Measurements from ENCODE around the gene ESPL1. TPM values are rescaled to one million over a fixed set of nuclear protein-coding genes. Genes with fewer than 3 reads are reported as not detected.
A peak's percentile ranks its signal among the peaks of the same experiment; 100 is the strongest.

ESPL1 gene
- total and polyA plus RNA-seq, 12 donors = 0.56 to 4.2 (median 1.1) TPM

DNA sequence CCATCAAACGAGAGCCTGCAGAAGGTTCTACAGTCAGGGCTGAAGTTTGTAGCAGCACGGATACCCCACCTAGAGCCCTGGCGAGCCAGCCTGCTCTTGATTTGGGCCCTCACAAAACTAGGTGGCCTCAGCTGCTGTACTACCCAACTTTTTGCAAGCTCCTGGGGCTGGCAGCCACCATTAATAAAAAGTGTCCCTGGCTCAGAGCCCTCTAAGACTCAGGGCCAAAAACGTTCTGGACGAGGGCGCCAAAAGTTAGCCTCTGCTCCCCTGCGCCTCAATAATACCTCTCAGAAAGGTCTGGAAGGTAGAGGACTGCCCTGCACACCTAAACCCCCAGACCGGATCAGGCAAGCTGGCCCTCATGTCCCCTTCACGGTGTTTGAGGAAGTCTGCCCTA, 18.3 kb downstream of the ESPL1 start:
- no peaks in the 10 kb centered on the region for H3K4me1 ChIP-seq (replicated peaks in 1 of 2)
- H3K27ac ChIP-seq = no peak overlapping the region
- no peak for TF ChIP-seq CTCF (IDR thresholded peaks at IDR 0.05)
- TF ChIP-seq POLR2A (IDR thresholded peaks at IDR 0.05) = no peak
- no peaks in the 10 kb centered on the region for H3K9me3 ChIP-seq (replicated peaks in 1 of 3)
- H3K36me3 ChIP-seq (replicated peaks in 1 of 2) = no peaks in the 10 kb centered on the region
- DNase-seq = no peak
- H3K27me3 ChIP-seq = no peaks in the 10 kb centered on the region
- no peak overlapping the region for H3K4me3 ChIP-seq
- intact Hi-C loops (cut with DNase I) = loop anchor here (5.0 to 10.0 kb wide), 2 partner anchors 72 to 74 kb away; no protein-coding TSS in a partner anchor
- 86 to 95% (median 91%) methylated on average over 6 to 9 of the region's 9 CpGs for WGBS, 4 donors

- Histone ChIP-seq H3K4me1 (replicated peaks in 1 of 2) (no peaks in the 10 kb centered on the region), H3K9me3 (replicated peaks in 1 of 3) (no peaks in the 10 kb centered on the region), H3K36me3 (replicated peaks in 1 of 2) (no peaks in the 10 kb centered on the region), H3K27me3 (no peaks in the 10 kb centered on the region), H3K4me3 (no peak overlapping the region), H3K27ac (no peak overlapping the region)
- DNase-seq = peak; percentile 64 to 88 (median 72)
- TF ChIP-seq CTCF (IDR thresholded peaks at IDR 0.05) (peak; percentile 51 to 83 (median 74)), POLR2A (IDR thresholded peaks at IDR 0.05) (no peak)
- WGBS, 4 donors = 78 to 83% (median 80%) methylated on average over 5 to 11 of the region's 11 CpGs
- intact Hi-C loops (cut with DNase I) = loop anchor here (5.0 to 10.0 kb wide), 2 partner anchors 73 to 75 kb away; no protein-coding TSS in a partner anchor
These were observed 19.7 kb downstream of the ESPL1 start for GRCh38 chr12:53287741-53288216.

DNA sequence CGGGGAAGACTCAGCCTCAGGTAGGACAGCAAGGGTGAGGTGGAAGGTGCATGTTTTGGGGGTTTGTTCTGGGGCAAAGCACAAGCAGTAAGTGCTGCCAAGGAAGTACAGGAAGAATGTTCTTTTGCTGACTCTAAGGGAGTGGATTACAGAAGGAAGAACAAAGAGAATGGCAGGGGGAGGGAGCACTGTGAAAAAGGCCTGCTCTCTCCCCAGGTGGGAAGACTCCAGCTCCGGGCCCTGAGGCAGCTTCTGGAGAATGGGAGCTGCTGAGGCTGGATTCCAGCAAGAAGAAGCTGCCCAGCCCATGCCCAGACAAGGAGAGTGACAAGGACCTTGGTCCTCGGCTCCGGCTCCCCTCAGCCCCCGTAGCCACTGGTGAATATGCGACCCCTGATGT, 20.2 kb downstream of the ESPL1 start:
- Histone ChIP-seq H3K4me1 (replicated peaks in 1 of 2) (no peaks in the 10 kb centered on the region), H3K9me3 (replicated peaks in 1 of 3) (no peaks in the 10 kb centered on the region), H3K27me3 (no peaks in the 10 kb centered on the region), H3K4me3 (no peak overlapping the region), H3K27ac (no peak overlapping the region), H3K36me3 (replicated peaks in 1 of 2) (no peaks in the 10 kb centered on the region)
- WGBS, 4 donors = 81 to 95% (median 90%) methylated on average over 6 of the region's 6 CpGs
- TF ChIP-seq CTCF (IDR thresholded peaks at IDR 0.05) (no peak), POLR2A (IDR thresholded peaks at IDR 0.05) (no peak)
- intact Hi-C loops (cut with DNase I) = loop anchor here (5.0 to 10.0 kb wide), 2 partner anchors 74 to 76 kb away; no protein-coding TSS in a partner anchor
- no peak for DNase-seq

DNA sequence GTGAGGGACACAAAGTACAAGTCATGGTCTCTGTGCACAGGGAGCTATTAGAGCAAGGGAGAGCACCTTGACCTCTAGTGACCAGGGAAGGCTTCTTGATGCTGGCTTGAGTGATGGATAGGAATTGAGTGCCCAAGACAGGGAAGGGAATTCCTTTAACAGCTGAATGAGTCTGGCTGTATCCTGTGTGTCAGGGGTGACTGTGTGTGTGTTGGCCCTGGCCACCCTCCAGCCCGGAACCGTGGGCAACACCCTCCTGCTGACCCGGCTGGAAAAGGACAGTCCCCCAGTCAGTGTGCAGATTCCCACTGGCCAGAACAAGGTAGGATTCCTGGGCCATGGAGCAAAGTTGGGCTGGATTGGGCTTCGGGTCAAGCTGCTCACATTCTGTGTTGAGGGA, 21.8 kb downstream of the ESPL1 start:
- intact Hi-C loops (cut with DNase I) = loop anchor here (5.0 to 10.0 kb wide), 2 partner anchors 75 to 78 kb away; no protein-coding TSS in a partner anchor
- peak in 2 of 7 donors; percentile 21 to 36 for DNase-seq

More for the DNA sequence above, 21.8 kb downstream of the ESPL1 start:
- 61 to 100% (median 79%) methylated on average over 1 to 4 of the region's 4 CpGs for WGBS, 4 donors
- TF ChIP-seq POLR2A (IDR thresholded peaks at IDR 0.05) = no peak
- TF ChIP-seq CTCF (IDR thresholded peaks at IDR 0.05) = no peak
- no peaks in the 10 kb centered on the region for H3K9me3 ChIP-seq (replicated peaks in 1 of 3)
- peak overlapping the region in 2 of 5 donors; percentile 56 to 71 for H3K27ac ChIP-seq
- no peak overlapping the region for H3K4me3 ChIP-seq
- H3K27me3 ChIP-seq = no peaks in the 10 kb centered on the region
- no peaks in the 10 kb centered on the region for H3K36me3 ChIP-seq (replicated peaks in 1 of 2)
- H3K4me1 ChIP-seq (replicated peaks in 1 of 2) = peaks cover 3 to 4% of the 10 kb centered on the region in 2 donors

All from adrenal gland (tissue), 12 donors.